Small intestine (tissue), 7 donors: Measurements from ENCODE around the gene TRAK1. TPM values are rescaled to one million over a fixed set of nuclear protein-coding genes. Genes with fewer than 3 reads are reported as not detected.

Experiments
- DNase-seq, 2 donors: peaks; one replicate each; pipeline versions ENCODE4 v3.0.0 to v3.0.0-alpha.2; 2013
- FAIRE-seq: peaks from 2 replicates; lab custom pipeline; 2012; peaks lifted over from hg19 to GRCh38; lab: Jason Lieb, UNC
- H3K27ac ChIP-seq, 3 donors: one replicate each; pipeline ENCODE4 v1.5.1; 2013; ENCODE audit warnings: low read length in 2 of 3, mild to moderate bottlenecking in 2 of 3, control low read depth in 1 of 3, inconsistent platforms in 1 of 3, low read depth in 1 of 3, moderate library complexity in 1 of 3
- H3K27me3 ChIP-seq, 3 donors: one replicate each; pipeline ENCODE4 v1.6.1; 2013; ENCODE audit warnings: low read length in 3 of 3, inconsistent platforms in 1 of 3; ENCODE audit not compliant: control insufficient read depth in 3 of 3, insufficient read depth in 3 of 3
- H3K36me3 ChIP-seq, 3 donors: one replicate each; pipeline ENCODE4 v1.6.1; 2013; ENCODE audit warnings: low read length in 3 of 3, inconsistent platforms in 1 of 3, low read depth in 1 of 3, mild to moderate bottlenecking in 1 of 3, moderate library complexity in 1 of 3; ENCODE audit not compliant: control insufficient read depth in 3 of 3, insufficient read depth in 2 of 3
- H3K4me1 ChIP-seq, 3 donors: one replicate each; pipeline ENCODE4 v1.6.1; 2013; ENCODE audit warnings: low read length in 2 of 3, inconsistent platforms in 1 of 3, low read depth in 1 of 3, mild to moderate bottlenecking in 1 of 3, moderate library complexity in 1 of 3; ENCODE audit not compliant: control insufficient read depth in 3 of 3, insufficient read depth in 2 of 3
- H3K4me3 ChIP-seq, 3 donors: one replicate each; pipeline ENCODE4 v1.5.1; 2013; ENCODE audit warnings: low read length in 3 of 3, control low read depth in 1 of 3, inconsistent platforms in 1 of 3, low read depth in 1 of 3, mild to moderate bottlenecking in 1 of 3, moderate library complexity in 1 of 3
- H3K9me3 ChIP-seq, 2 donors: one replicate each; pipeline ENCODE4 v1.6.1; 2013; ENCODE audit warnings: low read depth in 1 of 2, low read length in 1 of 2; ENCODE audit not compliant: control insufficient read depth in 2 of 2, insufficient read depth in 1 of 2
- WGBS, 3 donors: extraction: QIAGEN DNeasy Blood & Tissue Kit; methylation state at CpG; one replicate each; pipeline ENCODE4 v1.1.7; 2013; 5-methylcytosine and 5-hydroxymethylcytosine counted together
- polyA plus RNA-seq, 4 donors: library from polyadenylated mRNA; stranded (reverse) in 3 of 4; unstranded in 1 of 4; fragments of 200-250 nt in 3 of 4; fragments of 120-200 nt in 1 of 4; gene quantifications; one replicate each; pipeline versions ENCODE4 v1.2.1 to v1.2.3, GENCODE V29; 2013
- donor health status: healthy with polysubstance abuse.
- donor health status: control.
- donor health status: control.
- donor health status: Bipolar disorder and iron deficiency.
- donor health status: healthy.

The TRAK1 gene
- polyA plus RNA-seq, 4 donors, result 20.9 to 74.7 (median 39.8) TPM

DNA sequence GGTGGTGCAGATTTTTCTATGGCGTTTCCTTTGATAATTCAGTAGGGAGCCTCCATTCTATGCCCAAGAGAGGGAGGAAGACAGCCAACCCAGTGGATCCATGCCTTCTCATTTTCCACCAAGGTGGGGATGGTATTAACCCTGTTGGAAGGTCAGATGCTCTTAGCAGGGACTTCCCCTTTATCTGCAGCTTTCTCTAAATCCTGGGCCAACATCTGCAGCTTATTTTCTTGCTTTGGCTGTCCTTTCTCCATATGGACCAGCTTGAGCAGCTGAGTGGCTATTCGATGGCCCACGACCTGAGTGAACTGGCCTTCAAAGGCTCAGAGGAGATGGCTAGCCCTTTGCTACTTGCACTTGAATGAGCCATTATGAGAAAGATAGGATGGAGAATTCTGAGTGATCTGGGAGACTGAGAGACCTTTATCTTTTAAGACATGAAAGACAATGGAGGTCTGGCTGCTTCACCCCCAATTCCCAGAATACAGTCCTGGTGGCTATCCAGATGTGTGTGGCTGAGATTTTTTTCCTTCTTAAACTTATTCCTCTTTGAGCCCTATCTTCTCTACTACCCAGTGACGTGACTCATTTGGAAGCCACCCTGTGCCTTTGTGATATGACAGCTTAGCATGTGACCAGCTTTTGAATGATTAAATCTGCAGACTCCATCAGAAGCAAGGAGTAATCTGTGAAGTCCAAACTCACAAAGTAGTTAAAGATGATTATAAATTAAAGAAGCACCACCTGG is 39.6 kb upstream of the TRAK1 start:
- Histone ChIP-seq H3K36me3 (no peaks in the 10 kb centered on the region), H3K4me1 (peaks cover 13 to 19% (median 16%) of the 10 kb centered on the region in 3 donors), H3K27me3 (no peaks in the 10 kb centered on the region), H3K4me3 (no peak overlapping the region), H3K9me3 (no peaks in the 10 kb centered on the region), H3K27ac (peak overlapping the region in 2 of 3 donors; percentile 63 to 76)
- FAIRE-seq (no peak), DNase-seq (peak; percentile 33 to 66)
- WGBS, 3 donors, result 75 to 87% (median 78%) methylated on average over 4 of the region's 4 CpGs

GRCh38 chr3:42052132-42052483 is 39.0 kb upstream of the TRAK1 start:
- H3K36me3 ChIP-seq, result no peaks in the 10 kb centered on the region
- no peak for DNase-seq
- FAIRE-seq, result no peak
- H3K27me3 ChIP-seq, result no peaks in the 10 kb centered on the region
- WGBS, 3 donors, result 76 to 77% (median 76%) methylated on average over 2 of the region's 2 CpGs
- no peaks in the 10 kb centered on the region for H3K9me3 ChIP-seq
- H3K4me1 ChIP-seq, result peaks cover 13 to 19% (median 16%) of the 10 kb centered on the region in 3 donors
- H3K4me3 ChIP-seq, result no peak overlapping the region
- peak overlapping the region; percentile 6 to 76 (median 63) for H3K27ac ChIP-seq

GRCh38 chr3:42052484-42053351 is 38.4 kb upstream of the TRAK1 start:
- Histone ChIP-seq H3K9me3 (no peaks in the 10 kb centered on the region), H3K36me3 (no peaks in the 10 kb centered on the region), H3K4me1 (peaks cover 13 to 22% (median 21%) of the 10 kb centered on the region in 3 donors), H3K4me3 (no peak overlapping the region), H3K27ac (peak overlapping the region; percentile 34 to 76 (median 63)), H3K27me3 (no peaks in the 10 kb centered on the region)
- FAIRE-seq (no peak), DNase-seq (peak; percentile 48 to 73)
- WGBS, 3 donors, result 43 to 50% (median 50%) methylated on average over 10 of the region's 10 CpGs

- H3K9me3 ChIP-seq, result no peaks in the 10 kb centered on the region
- H3K4me3 ChIP-seq, result no peak overlapping the region
- H3K36me3 ChIP-seq, result no peaks in the 10 kb centered on the region
- H3K4me1 ChIP-seq, result peaks cover 13 to 25% (median 19%) of the 10 kb centered on the region in 3 donors
- FAIRE-seq, result no peak
- WGBS, 3 donors, result 43 to 66% (median 48%) methylated on average over 7 of the region's 7 CpGs
- H3K27me3 ChIP-seq, result no peaks in the 10 kb centered on the region
- H3K27ac ChIP-seq, result peak overlapping the region in 2 of 3 donors; percentile 33 to 50
- peak in 1 of 2 donors; percentile 61 for DNase-seq
These were observed 37.7 kb upstream of the TRAK1 start for GRCh38 chr3:42053476-42053875.

GRCh38 chr3:42055291-42055690 is 35.9 kb upstream of the TRAK1 start:
- Histone ChIP-seq H3K4me3 (no peak overlapping the region), H3K27me3 (no peaks in the 10 kb centered on the region), H3K4me1 (peaks cover 13 to 25% (median 19%) of the 10 kb centered on the region in 3 donors), H3K36me3 (no peaks in the 10 kb centered on the region), H3K9me3 (no peaks in the 10 kb centered on the region), H3K27ac (no peak overlapping the region)
- FAIRE-seq, result no peak
- DNase-seq, result no peak
- WGBS, 3 donors, result 90 to 95% (median 95%) methylated on average over 3 of the region's 3 CpGs

DNA sequence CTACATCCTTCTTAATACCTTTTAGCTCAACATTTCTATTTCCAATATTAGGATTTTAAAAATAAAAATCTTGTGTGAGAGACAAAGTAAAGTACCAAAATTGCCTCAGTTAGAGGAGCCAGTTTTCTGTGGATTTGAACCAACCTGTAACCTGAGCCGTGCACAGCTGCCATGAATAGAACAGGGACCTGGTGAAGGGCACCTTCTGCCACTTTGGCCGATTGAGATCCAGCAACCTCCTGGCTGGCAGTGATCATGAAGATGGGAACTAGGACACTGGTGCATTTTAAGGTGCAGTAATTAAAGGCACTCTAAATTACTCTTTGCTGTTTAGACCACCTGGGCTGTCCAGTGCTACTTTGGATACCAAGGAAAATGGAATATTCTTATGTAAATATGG is 34.3 kb upstream of the TRAK1 start:
- no peak for DNase-seq

DNA sequence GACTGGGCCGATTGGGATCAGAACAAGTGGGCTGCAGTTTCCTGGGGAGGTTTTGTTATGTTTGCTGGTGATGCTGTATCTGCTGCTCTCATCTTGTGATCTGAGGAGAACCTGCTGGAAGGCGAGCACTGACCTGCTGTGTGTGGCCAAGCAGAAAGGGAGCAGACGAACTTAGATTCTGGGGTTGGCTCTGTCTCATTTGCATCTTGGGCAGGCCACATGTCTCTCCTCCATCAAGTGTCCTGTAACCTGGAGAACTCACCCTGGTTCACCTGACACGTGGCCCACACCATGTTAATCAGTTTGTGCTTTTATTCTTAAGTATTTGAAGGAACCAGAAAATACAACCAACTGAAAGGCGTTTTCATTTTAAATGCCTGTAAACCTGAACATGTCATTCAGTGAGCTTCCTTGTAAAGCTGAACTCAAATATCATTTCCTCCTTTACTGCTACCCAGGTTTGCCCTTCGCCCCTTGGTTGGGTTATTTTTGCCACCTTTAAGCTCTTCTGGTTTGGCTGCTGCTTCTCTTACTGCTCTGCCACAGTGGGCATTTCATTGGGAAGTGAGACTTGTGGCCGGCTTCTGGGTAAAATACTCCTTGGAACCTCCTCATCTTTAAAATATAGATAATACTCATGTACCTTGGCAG is 33.5 kb upstream of the TRAK1 start:
- Histone ChIP-seq H3K9me3 (no peaks in the 10 kb centered on the region), H3K27me3 (no peaks in the 10 kb centered on the region), H3K27ac (peak overlapping the region in 1 of 3 donors; percentile 72), H3K4me1 (peaks cover 3 to 26% (median 22%) of the 10 kb centered on the region in 3 donors), H3K4me3 (no peak overlapping the region), H3K36me3 (no peaks in the 10 kb centered on the region)
- FAIRE-seq (no peak), DNase-seq (peak; percentile 32 to 54)
- WGBS, 3 donors, result 27 to 63% (median 45%) methylated on average over 7 of the region's 7 CpGs

More for the DNA sequence above, 34.3 kb upstream of the TRAK1 start:
- Histone ChIP-seq H3K27ac (no peak overlapping the region), H3K4me1 (peaks cover 8 to 29% (median 25%) of the 10 kb centered on the region in 3 donors), H3K27me3 (no peaks in the 10 kb centered on the region), H3K36me3 (no peaks in the 10 kb centered on the region), H3K4me3 (no peak overlapping the region), H3K9me3 (no peaks in the 10 kb centered on the region)
- no peak for FAIRE-seq
- WGBS, 3 donors, result 94 to 95% (median 95%) methylated on average over 2 of the region's 2 CpGs
